K562 (cell line): ENCODE measurements around the gene DDX50. TPM values are rescaled to one million over a fixed set of nuclear protein-coding genes. Genes with fewer than 3 reads are reported as not detected.

Experiments used
- BDP1 ChIP-seq: IDR thresholded peaks from 3 replicates; pipeline ENCODE4 v1.6.1; 2011; ENCODE audit not compliant: insufficient read length, insufficient read depth
- GTF2A2 ChIP-seq: IDR thresholded peaks from 2 replicates; pipeline ENCODE4 v1.6.1; 2016; ENCODE audit warnings: mild to moderate bottlenecking, missing genetic modification characterization, missing compliant biosample characterization
- HDAC3 ChIP-seq: fragments of 450-650 bp; IDR thresholded peaks from 2 replicates; pipeline ENCODE4 v1.6.1; 2018; ENCODE audit warnings: borderline replicate concordance, mild to moderate bottlenecking, moderate library complexity; ENCODE audit not compliant: partially characterized antibody
- HIVEP1 ChIP-seq: fragments of 250-450 bp; sonication (Bioruptor Pico); IDR thresholded peaks from 2 replicates; pipeline ENCODE4 v1.4.0; 2020; ENCODE audit warnings: mild to moderate bottlenecking
- MCM7 ChIP-seq, 2 experiments: fragments of 450-650 bp; IDR thresholded peaks; 2 replicates each; pipeline ENCODE4 v1.6.1; 2016 to 2018
- NCOA6 ChIP-seq: fragments of 450-650 bp; IDR thresholded peaks from 2 replicates; pipeline ENCODE4 v1.6.1; 2017; ENCODE audit warnings: mild to moderate bottlenecking
- PML ChIP-seq: IDR thresholded peaks from 2 replicates; pipeline ENCODE4 v1.6.1; 2012; ENCODE audit warnings: low read length, inconsistent platforms
- POLR2A ChIP-seq: fragments of 450-650 bp; conservative IDR thresholded peaks from 2 replicates; pipeline ENCODE4 v1.6.1; 2016
- POLR2H ChIP-seq: IDR thresholded peaks from 2 replicates; pipeline ENCODE4 v1.6.1; 2016; ENCODE audit warnings: missing genetic modification characterization, low read depth, mild to moderate bottlenecking, control low read depth, missing compliant biosample characterization, moderate library complexity
- POLR3G ChIP-seq: IDR thresholded peaks from 2 replicates; pipeline ENCODE4 v1.6.1; 2011; ENCODE audit not compliant: insufficient read length, insufficient replicate concordance; ENCODE audit errors: extremely low read depth
- SMARCB1 ChIP-seq: IDR thresholded peaks from 2 replicates; pipeline ENCODE4 v1.6.1; 2011; ENCODE audit warnings: improper control_type of control experiment, low read depth; ENCODE audit not compliant: insufficient read length
- TBP ChIP-seq: optimal IDR thresholded peaks from 2 replicates; pipeline ENCODE3; 2011; ENCODE audit warnings: low read depth, low read length, improper control_type of control experiment
- XRCC5 ChIP-seq: fragments of 200-400 bp; formaldehyde crosslinking; IDR thresholded peaks from 2 replicates; pipeline ENCODE4 v1.6.1; 2017; ENCODE audit warnings: low read depth, mild to moderate bottlenecking, low read length
- ZC3H11A ChIP-seq: IDR thresholded peaks from 2 replicates; pipeline ENCODE4 v1.6.1; 2012; ENCODE audit warnings: low read depth, low read length, improper control_type of control experiment
- ZFPM2 ChIP-seq: fragments of 250-450 bp; sonication (Bioruptor Pico); IDR thresholded peaks from 2 replicates; pipeline ENCODE4 v1.5.1; 2022; ENCODE audit warnings: mild to moderate bottlenecking
- ZFX ChIP-seq: sonication (generic); formaldehyde crosslinking; IDR thresholded peaks from 2 replicates; pipeline ENCODE4 v1.8.0; 2022; ENCODE audit warnings: mild to moderate bottlenecking, missing genetic modification reagents, moderate library complexity
- ZNF239 ChIP-seq: fragments of 250-450 bp; sonication (Bioruptor Pico); IDR thresholded peaks from 2 replicates; pipeline ENCODE4 v1.4.0; 2020; ENCODE audit warnings: mild to moderate bottlenecking
- ZNF24 ChIP-seq: fragments of 450-650 bp; IDR thresholded peaks from 2 replicates; pipeline ENCODE4 v1.6.1; 2016
- ZNF282 ChIP-seq: sonication (generic); formaldehyde crosslinking; IDR thresholded peaks from 2 replicates; pipeline ENCODE4 v1.8.1; 2023; ENCODE audit warnings: missing genetic modification reagents
- polyA plus RNA-seq, 8 experiments: library from polyadenylated mRNA; depleted of rRNA in 4 of 8; stranded (reverse) in 5 of 8; unstranded in 3 of 8; fragments of >200 nt; fragmentation: Nextera tagmentation in 2 of 8; fragmentation: Illumina TruSeq in 1 of 8; extraction: Ambion mirVana in 2 of 8; extraction: Trizol in 1 of 8; gene quantifications; 2 replicates each; pipeline versions ENCODE4 v1.2.1 to v1.2.3, GENCODE V29; 2011 to 2014; ENCODE audit warnings: inconsistent platforms in 1 of 8, missing spikeins in 1 of 8
- total RNA-seq, 7 experiments: library from RNA; depleted of rRNA in 6 of 7; stranded (reverse); fragments of >200 nt in 6 of 7; fragmentation: Illumina TruSeq in 2 of 7; extraction: Trizol in 2 of 7; gene quantifications; 2 replicates each; pipeline versions ENCODE4 v1.2.1 to v1.2.3, GENCODE V29; 2011 to 2021; ENCODE audit warnings: low replicate concordance in 1 of 7
- TF ChIP-seq, protein P1 (sequence below): fragments of 250-450 bp; sonication (Bioruptor Pico); IDR thresholded peaks from 2 replicates; pipeline ENCODE4 v1.8.0; 2022; ENCODE audit warnings: moderate library complexity, mild to moderate bottlenecking, inconsistent platforms
- TF ChIP-seq, protein P2 (sequence below): fragments of 200-800 bp; sonication (Bioruptor generic); IDR thresholded peaks from 2 replicates; pipeline ENCODE4 v1.6.1; 2017; ENCODE audit warnings: missing genetic modification characterization, missing compliant biosample characterization
- TF ChIP-seq, protein P3 (sequence below): sonication (generic); formaldehyde crosslinking; IDR thresholded peaks from 2 replicates; pipeline ENCODE4 v1.8.1; 2023; ENCODE audit warnings: mild to moderate bottlenecking, missing genetic modification reagents, moderate library complexity
- TF ChIP-seq, protein P4 (sequence below): IDR thresholded peaks from 2 replicates; pipeline ENCODE4 v1.6.1; 2014; ENCODE audit warnings: antibody characterized with exemption
- TF ChIP-seq, protein P5 (sequence below): fragments of 450-650 bp; formaldehyde crosslinking; IDR thresholded peaks from 2 replicates; pipeline ENCODE4 v1.4.0; 2020; ENCODE audit warnings: mild to moderate bottlenecking, moderate library complexity

DDX50 gene
- total and polyA plus RNA-seq, 9 of the 15 experiments (the other 6 are each of a cell fraction or from before 2014, with no cell fraction given), result 36.7 to 86.8 (median 57.4) TPM

DNA sequence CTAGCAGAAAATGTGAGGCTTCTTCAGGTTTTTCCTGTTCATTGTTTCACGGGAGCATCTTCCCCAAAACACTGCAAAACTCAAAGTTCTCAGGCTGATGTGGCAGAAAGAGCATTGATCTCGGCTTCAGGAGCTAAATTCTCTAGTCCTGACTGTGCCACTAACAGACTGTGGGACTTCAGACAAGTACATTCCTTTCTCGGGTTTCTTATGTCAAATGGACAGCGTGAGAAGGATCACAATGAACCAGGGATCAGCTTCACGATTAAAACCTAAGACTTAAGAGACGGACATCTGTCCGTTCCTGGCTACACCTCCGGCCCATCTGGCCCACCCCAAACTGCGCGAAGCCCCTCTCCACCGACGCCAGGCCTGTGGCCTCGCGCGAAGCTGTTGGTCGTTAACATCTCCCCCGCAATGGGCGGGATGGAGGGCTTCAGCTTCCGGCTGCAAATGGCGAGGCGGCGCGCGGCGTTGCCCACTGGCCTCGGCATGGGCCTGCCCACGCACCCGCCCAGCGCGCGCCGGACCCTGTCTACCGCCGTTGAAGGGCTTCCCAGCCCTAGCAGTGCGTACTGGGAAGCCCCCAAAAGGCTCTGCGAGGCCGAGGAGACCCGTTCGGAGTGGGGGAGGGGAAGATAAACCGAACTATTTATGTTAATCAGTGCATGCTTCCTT, 549 bp upstream of the DDX50 start (continued):
- TF ChIP-seq, protein P1, sequence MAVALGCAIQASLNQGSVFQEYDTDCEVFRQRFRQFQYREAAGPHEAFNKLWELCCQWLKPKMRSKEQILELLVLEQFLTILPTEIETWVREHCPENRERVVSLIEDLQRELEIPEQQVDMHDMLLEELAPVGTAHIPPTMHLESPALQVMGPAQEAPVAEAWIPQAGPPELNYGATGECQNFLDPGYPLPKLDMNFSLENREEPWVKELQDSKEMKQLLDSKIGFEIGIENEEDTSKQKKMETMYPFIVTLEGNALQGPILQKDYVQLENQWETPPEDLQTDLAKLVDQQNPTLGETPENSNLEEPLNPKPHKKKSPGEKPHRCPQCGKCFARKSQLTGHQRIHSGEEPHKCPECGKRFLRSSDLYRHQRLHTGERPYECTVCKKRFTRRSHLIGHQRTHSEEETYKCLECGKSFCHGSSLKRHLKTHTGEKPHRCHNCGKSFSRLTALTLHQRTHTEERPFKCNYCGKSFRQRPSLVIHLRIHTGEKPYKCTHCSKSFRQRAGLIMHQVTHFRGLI (CRISPR knock-in tag), result no peak
- TF ChIP-seq HIVEP1 (CRISPR knock-in tag) (peak; percentile 26; the same call in 1 of the 2 replicates), NCOA6 (no peak), ZFPM2 (peak; percentile 87; the same call in 1 of the 2 replicates), POLR2H (tag) (no peak), TBP (peak; percentile 94), BDP1 (no peak), PML (peak; percentile 75), ZNF282 (CRISPR knock-in tag) (no peak), HDAC3 (peak; percentile 22), ZNF239 (CRISPR knock-in tag) (no peak), POLR3G (no peak), ZNF24 (no peak), ZFX (peak; percentile 90), POLR2A (peak; percentile 74; the same call in 1 of the 2 replicates), MCM7 (IDR thresholded peaks at IDR 0.05) (no peak), GTF2A2 (tag) (peak; percentile 88; the same call in 1 of the 2 replicates), ZC3H11A (0 out of 2 replicates have a peak, but pooled peaks have one; percentile 45), SMARCB1 (no peak), XRCC5 (0 out of 2 replicates have a peak, but pooled peaks have one; percentile 14)
- TF ChIP-seq, protein P2, sequence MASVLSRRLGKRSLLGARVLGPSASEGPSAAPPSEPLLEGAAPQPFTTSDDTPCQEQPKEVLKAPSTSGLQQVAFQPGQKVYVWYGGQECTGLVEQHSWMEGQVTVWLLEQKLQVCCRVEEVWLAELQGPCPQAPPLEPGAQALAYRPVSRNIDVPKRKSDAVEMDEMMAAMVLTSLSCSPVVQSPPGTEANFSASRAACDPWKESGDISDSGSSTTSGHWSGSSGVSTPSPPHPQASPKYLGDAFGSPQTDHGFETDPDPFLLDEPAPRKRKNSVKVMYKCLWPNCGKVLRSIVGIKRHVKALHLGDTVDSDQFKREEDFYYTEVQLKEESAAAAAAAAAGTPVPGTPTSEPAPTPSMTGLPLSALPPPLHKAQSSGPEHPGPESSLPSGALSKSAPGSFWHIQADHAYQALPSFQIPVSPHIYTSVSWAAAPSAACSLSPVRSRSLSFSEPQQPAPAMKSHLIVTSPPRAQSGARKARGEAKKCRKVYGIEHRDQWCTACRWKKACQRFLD, result peak; percentile 90; the same call in 1 of the 2 replicates
- TF ChIP-seq, protein P3, sequence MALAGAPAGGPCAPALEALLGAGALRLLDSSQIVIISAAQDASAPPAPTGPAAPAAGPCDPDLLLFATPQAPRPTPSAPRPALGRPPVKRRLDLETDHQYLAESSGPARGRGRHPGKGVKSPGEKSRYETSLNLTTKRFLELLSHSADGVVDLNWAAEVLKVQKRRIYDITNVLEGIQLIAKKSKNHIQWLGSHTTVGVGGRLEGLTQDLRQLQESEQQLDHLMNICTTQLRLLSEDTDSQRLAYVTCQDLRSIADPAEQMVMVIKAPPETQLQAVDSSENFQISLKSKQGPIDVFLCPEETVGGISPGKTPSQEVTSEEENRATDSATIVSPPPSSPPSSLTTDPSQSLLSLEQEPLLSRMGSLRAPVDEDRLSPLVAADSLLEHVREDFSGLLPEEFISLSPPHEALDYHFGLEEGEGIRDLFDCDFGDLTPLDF (CRISPR knock-in tag), result no peak
- TF ChIP-seq, protein P4, sequence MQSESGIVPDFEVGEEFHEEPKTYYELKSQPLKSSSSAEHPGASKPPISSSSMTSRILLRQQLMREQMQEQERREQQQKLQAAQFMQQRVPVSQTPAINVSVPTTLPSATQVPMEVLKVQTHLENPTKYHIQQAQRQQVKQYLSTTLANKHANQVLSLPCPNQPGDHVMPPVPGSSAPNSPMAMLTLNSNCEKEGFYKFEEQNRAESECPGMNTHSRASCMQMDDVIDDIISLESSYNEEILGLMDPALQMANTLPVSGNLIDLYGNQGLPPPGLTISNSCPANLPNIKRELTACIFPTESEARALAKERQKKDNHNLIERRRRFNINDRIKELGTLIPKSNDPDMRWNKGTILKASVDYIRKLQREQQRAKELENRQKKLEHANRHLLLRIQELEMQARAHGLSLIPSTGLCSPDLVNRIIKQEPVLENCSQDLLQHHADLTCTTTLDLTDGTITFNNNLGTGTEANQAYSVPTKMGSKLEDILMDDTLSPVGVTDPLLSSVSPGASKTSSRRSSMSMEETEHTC, result no peak
- TF ChIP-seq, protein P5, sequence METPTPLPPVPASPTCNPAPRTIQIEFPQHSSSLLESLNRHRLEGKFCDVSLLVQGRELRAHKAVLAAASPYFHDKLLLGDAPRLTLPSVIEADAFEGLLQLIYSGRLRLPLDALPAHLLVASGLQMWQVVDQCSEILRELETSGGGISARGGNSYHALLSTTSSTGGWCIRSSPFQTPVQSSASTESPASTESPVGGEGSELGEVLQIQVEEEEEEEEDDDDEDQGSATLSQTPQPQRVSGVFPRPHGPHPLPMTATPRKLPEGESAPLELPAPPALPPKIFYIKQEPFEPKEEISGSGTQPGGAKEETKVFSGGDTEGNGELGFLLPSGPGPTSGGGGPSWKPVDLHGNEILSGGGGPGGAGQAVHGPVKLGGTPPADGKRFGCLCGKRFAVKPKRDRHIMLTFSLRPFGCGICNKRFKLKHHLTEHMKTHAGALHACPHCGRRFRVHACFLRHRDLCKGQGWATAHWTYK (CRISPR knock-in tag), result 0 out of 2 replicates have a peak, but pooled peaks have one; percentile 64
